Prostate gland (tissue), 2 donors: ENCODE results near the gene COL15A1. TPM values are rescaled to one million over a fixed set of nuclear protein-coding genes. Genes with fewer than 3 reads are reported as not detected.

Source experiments
- DNase-seq: peaks from one replicate; pipeline ENCODE4 v3.0.0-alpha.2; 2019; ENCODE audit warnings: low spot score
- H3K27ac ChIP-seq, 2 donors: fragments of 200-600 bp; sonication (generic); 2 replicates each; pipeline ENCODE4 v1.5.1; 2017 to 2019
- H3K27me3 ChIP-seq: fragments of 200-600 bp; sonication (generic); replicated peaks from 2 replicates; pipeline ENCODE4 v1.5.1; 2019; ENCODE audit not compliant: insufficient read depth
- H3K36me3 ChIP-seq, 2 donors: fragments of 200-600 bp; sonication (generic); 1 replicate in 1 of 2; 2 replicates in 1 of 2; pipeline versions ENCODE4 v1.5.1 to v1.8.1; 2017 to 2019
- H3K4me1 ChIP-seq: fragments of 200-600 bp; sonication (generic); replicated peaks from 2 replicates; pipeline ENCODE4 v1.5.1; 2019
- H3K4me3 ChIP-seq, 2 donors: fragments of 200-600 bp; sonication (generic); 2 replicates each; pipeline ENCODE4 v1.5.1; 2017 to 2019
- H3K9me3 ChIP-seq: fragments of 200-600 bp; sonication (generic); 2 replicates; pipeline ENCODE4 v1.5.1; 2017
- POLR2A ChIP-seq: fragments of 450-650 bp; IDR thresholded peaks from one replicate; pipeline ENCODE4 v1.6.1; 2016; ENCODE audit warnings: antibody characterized with exemption, mild to moderate bottlenecking
- POLR2AphosphoS5 ChIP-seq: sonication (generic); formaldehyde crosslinking; IDR thresholded peaks from one replicate; pipeline ENCODE4 v1.6.1; 2017; ENCODE audit warnings: antibody characterized with exemption
- WGBS: methylation state at CpG from one replicate; pipeline ENCODE4 v1.1.5; 2018; 5-methylcytosine and 5-hydroxymethylcytosine counted together
- intact Hi-C: fragments of 100-400 bp; cut with DNase I; formaldehyde crosslinking; loops from one replicate; pipeline ENCODE4 v1.14.2; 2022
- total RNA-seq, 2 donors: library from RNA; depleted of rRNA; stranded (reverse); fragments of >200 nt; gene quantifications; one replicate each; pipeline ENCODE4 v1.1.0, GENCODE V29; 2016
- TF ChIP-seq, protein P1 (sequence below), 4 experiments: fragments of 200-600 bp in 2 of 4; fragments of 450-650 bp in 2 of 4; sonication (generic) in 2 of 4; IDR thresholded peaks; 1 replicate in 3 of 4; 2 replicates in 1 of 4; pipeline ENCODE4 v1.5.1; 2016 to 2019; ENCODE audit warnings: antibody characterized with exemption in 4 of 4, mild to moderate bottlenecking in 2 of 4, moderate library complexity in 2 of 4

COL15A1 gene
- total RNA-seq, 2 donors from 2014 or later, result 10.3 to 79.9 TPM

DNA sequence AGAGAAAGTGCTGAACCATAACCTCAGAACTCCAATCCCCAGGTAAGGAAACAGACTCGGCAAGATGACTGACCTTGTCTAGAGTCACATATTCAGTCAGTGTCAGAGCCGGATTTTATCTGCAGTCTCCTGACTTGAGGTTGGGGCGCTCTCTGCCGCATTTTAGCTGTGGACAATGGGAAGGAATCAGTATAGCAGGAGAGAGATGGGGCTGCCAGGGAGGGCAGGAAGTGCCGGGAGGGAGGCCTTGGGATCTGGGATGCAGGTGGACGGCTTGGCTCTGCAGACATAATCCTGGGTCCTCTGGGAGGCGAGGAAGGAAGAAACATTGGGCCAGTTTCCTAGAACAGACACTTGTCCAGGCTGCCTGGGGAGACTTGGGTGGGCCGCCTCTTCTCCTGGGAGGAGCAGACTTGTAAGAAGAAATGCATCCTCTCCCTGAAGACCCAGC is 39.7 kb upstream of the COL15A1 start:
- DNase-seq, result no peak

DNA sequence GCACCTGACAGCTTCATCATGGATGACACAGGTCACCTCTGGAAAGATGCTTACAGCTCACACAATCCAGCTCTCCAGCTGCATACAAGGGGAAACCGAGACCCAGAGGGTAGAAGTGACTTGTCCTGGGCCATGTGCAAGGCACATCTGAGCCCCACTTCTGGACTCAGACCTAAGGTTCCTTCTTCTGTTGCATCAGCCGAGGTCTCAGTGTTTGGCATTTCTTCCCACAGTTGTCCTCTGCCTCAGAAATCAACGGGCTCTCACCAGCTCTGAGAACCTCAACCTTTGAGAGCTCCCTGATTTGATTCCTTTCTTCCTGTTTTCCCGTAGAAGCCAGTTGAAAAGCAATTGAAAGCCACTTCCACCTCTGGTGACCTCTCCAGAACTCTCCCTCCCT is 38.7 kb upstream of the COL15A1 start:
- no peaks in the 10 kb centered on the region for H3K27me3 ChIP-seq
- H3K9me3 ChIP-seq, result no peaks in the 10 kb centered on the region
- no peak for DNase-seq
- H3K36me3 ChIP-seq, result no peaks in the 10 kb centered on the region
- intact Hi-C loops, result no loop called here
- no peak overlapping the region for H3K4me3 ChIP-seq
- WGBS, result 95% methylated on average over 4 of the region's 4 CpGs
- TF ChIP-seq POLR2AphosphoS5 (no peak), POLR2A (no peak)
- TF ChIP-seq, protein P1, sequence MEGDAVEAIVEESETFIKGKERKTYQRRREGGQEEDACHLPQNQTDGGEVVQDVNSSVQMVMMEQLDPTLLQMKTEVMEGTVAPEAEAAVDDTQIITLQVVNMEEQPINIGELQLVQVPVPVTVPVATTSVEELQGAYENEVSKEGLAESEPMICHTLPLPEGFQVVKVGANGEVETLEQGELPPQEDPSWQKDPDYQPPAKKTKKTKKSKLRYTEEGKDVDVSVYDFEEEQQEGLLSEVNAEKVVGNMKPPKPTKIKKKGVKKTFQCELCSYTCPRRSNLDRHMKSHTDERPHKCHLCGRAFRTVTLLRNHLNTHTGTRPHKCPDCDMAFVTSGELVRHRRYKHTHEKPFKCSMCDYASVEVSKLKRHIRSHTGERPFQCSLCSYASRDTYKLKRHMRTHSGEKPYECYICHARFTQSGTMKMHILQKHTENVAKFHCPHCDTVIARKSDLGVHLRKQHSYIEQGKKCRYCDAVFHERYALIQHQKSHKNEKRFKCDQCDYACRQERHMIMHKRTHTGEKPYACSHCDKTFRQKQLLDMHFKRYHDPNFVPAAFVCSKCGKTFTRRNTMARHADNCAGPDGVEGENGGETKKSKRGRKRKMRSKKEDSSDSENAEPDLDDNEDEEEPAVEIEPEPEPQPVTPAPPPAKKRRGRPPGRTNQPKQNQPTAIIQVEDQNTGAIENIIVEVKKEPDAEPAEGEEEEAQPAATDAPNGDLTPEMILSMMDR (IDR thresholded peaks at IDR 0.05), result no peak
- no peaks in the 10 kb centered on the region for H3K4me1 ChIP-seq
- no peak overlapping the region for H3K27ac ChIP-seq

More for the DNA sequence above, 39.7 kb upstream of the COL15A1 start:
- no peaks in the 10 kb centered on the region for H3K9me3 ChIP-seq
- H3K4me1 ChIP-seq, result no peaks in the 10 kb centered on the region
- intact Hi-C loops, result no loop called here
- no peak overlapping the region for H3K27ac ChIP-seq
- H3K4me3 ChIP-seq, result no peak overlapping the region
- 82% methylated on average over 8 of the region's 8 CpGs for WGBS
- TF ChIP-seq, protein P1 (IDR thresholded peaks at IDR 0.05), result no peak
- TF ChIP-seq POLR2A (no peak), POLR2AphosphoS5 (no peak)
- no peaks in the 10 kb centered on the region for H3K27me3 ChIP-seq
- H3K36me3 ChIP-seq, result no peaks in the 10 kb centered on the region

DNA sequence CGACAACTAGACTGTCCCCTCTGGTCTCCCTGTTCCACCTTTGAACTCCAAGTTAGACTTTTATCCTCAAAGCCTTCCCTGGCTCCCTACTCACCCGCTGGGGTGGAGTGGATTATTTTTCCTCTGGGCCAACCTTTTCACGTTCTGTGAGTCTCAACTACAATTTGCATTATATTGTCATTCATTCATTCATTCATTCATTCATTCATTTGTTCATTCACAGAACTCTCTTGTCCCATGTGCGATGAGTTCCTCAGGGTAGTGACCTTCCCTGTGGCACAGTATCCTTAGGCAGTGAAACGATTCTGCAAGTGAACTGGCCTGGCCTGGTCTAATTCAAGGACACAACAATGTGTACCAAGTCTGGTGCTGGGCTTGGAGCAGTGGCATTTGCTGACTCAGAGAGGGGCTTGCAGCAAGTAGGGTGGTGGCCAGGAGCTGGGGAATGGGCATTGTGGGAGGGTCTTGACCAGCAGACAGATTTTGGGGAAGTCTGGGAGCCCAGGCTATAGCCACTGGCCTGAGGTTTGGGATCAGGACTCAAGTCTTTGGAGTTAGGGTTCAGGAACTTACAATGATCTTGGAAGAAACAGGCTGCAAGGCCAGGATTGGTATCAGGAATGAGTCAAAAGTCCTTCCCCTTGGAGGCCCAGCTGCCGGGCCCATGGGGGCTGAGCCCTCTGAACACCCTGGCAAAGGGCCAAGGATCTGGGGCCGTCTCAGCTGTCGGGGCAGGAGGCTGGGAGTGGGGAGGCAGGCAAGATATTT is 37.2 kb upstream of the COL15A1 start:
- 52% methylated on average over 8 of the region's 8 CpGs for WGBS
- TF ChIP-seq POLR2A, result no peak
- TF ChIP-seq, protein P1 (IDR thresholded peaks at IDR 0.05), result no peak
- TF ChIP-seq POLR2AphosphoS5, result no peak
- H3K27ac ChIP-seq, result no peak overlapping the region

DNA sequence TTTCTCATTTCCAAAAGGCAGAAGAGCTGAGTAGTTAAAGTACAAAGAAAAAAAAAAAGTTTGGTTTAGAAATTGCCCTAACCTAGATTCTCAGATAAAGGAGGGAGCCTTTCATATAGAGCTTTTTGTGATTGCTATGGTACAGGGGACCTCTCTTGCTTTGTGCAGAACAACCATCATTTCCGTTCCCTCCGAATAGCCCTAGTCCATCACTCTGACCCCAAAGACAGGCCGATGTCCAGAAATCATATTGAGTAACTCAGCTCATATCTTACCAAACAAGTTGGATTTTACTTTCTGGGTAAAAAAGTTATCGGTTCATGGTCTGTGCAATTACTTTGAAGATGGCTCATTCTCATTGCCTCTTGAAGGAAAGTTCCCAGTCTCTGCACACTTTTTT is 36.7 kb upstream of the COL15A1 start:
- WGBS, result 85% methylated on average over 4 of the region's 4 CpGs
- no peak for DNase-seq
- TF ChIP-seq POLR2A, result no peak
- TF ChIP-seq, protein P1 (IDR thresholded peaks at IDR 0.05), result no peak
- TF ChIP-seq POLR2AphosphoS5, result no peak
- no peaks in the 10 kb centered on the region for H3K36me3 ChIP-seq
- no peaks in the 10 kb centered on the region for H3K27me3 ChIP-seq
- no peaks in the 10 kb centered on the region for H3K4me1 ChIP-seq
- intact Hi-C loops, result no loop called here
- no peak overlapping the region for H3K4me3 ChIP-seq
- no peaks in the 10 kb centered on the region for H3K9me3 ChIP-seq
- no peak overlapping the region for H3K27ac ChIP-seq

More for the DNA sequence above, 37.2 kb upstream of the COL15A1 start:
- no peaks in the 10 kb centered on the region for H3K4me1 ChIP-seq
- H3K4me3 ChIP-seq, result no peak overlapping the region
- H3K9me3 ChIP-seq, result no peaks in the 10 kb centered on the region
- no peaks in the 10 kb centered on the region for H3K36me3 ChIP-seq
- DNase-seq, result no peak
- H3K27me3 ChIP-seq, result no peaks in the 10 kb centered on the region
- intact Hi-C loops, result no loop called here
